Measurements from ENCODE around the gene MUC15.
"Not testable (repeated sequence)": the region's sequence is repeated elsewhere in the genome, so short reads cannot be mapped to it uniquely, and the experiment has no call there.

MUC15 gene, protein sequence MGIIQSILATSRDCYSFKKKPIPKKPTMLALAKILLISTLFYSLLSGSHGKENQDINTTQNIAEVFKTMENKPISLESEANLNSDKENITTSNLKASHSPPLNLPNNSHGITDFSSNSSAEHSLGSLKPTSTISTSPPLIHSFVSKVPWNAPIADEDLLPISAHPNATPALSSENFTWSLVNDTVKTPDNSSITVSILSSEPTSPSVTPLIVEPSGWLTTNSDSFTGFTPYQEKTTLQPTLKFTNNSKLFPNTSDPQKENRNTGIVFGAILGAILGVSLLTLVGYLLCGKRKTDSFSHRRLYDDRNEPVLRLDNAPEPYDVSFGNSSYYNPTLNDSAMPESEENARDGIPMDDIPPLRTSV

DNA sequence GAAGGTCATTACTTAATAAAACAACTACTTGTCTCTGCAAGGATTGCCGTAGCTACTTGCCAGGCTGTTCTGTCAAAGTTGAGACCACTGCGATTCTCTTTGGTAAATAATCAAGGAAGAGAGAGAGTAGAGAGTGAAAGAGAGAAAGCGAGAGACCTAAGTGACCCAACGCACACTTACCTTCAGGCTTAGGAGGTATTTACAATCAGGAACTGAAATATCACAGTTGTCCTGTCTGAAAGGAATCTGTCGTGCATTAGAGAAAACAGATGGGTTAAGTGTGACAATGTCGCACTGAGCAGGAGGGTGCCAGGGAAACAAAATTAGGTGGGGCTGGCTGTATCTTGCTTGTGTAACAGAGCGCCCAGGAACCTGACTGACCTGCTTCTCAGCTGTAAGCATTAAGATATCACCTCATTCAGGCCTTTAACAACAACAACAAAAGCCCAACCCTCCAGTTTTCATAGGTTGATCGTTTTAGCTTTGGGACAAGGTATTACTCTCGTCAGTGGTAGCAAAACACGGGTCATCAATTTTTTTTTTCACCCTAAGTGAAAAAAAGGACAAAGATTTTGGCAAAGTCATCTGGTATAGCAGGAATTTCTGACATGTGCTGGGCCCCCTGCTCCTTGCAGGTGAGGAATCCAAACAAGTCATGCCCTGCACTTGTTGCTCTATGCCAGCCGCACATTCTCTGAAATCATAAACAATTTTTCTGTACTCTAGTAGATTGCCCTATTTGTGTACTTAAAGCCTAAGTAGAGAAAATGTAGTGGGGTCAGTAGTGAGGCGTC, at the start of gene MUC15:
Gene MUC15, minus strand, starts transcription at position 403 of the 794 bp plus-strand sequence. CDS start 5,169 bp downstream, outside the sequence.
- no peak for DNase-seq

DNA sequence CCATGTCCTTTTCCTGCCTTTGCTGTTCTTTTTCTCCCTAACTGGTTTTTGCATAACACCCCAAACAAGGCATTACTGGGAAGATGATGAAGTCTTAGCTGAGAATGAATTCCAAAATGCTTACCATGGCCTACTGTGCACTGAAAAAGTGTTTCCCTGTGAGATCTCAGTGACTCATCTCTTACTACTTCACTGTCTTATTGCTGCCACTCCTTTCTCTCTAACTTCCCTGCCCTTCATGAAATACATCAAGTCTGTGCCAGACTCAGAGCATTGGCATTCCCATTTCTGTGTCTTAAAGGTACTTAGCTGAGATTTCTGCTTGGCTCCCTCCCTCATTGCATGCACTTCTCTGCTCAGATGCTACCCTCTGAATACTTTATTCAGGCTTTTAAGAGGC, 49.1 kb upstream of the MUC15 start:
- no peak for DNase-seq

DNA sequence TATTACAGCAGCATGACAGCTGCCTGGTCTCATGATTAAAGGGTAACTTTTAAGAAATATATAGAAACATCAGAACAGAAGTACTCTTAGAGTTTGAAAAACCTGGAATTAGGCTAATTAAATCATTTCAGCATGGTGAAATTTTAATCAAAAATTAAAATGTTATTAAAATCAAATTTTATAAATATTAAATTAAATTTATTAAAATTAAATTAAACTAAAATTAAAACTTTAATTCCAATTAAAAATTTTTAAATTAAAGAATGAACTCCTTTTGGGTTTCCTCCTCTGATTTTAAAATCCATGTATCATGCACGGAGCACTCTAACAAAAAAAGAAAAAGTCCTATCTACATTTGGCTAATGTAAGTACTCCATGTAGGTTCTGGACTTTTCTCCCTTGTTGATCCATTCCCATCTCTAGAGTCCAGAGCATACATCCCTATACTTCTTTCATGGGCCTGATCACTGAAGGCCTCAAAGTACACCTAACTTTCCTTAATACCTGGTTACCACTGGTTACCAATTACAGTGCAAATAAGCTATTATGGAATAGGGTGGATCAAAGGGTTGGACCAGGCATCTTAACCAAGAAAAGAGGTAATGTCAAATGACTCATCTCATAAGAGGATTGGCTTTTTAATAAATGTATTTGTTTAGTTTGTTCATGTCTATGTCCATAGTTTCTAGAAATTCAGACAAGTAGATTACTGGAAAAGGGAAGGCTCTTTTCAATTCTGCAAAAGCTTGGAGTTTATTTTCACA, 48.4 kb upstream of the MUC15 start:
- DNase-seq, result no peak

DNA sequence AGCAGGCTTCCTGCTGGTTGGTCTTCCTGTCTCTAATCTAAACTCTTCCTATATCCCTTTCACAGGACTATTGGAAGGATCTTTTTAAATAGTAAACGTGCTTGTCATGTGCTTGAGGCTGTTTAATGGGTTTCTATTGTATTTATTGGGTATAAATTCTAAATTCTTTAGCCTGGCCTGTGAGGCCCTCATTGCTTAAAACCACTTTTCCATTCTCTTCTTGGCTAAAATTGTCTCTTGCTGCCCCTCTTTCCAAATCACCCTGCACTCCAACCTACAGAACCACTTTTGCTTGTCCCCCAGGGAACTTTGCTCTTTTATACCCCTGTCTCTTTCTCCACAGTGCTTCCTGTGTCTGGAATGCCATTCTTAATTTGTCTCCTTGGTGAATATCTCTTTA, 46.4 kb upstream of the MUC15 start:
- DNase-seq, result no peak

DNA sequence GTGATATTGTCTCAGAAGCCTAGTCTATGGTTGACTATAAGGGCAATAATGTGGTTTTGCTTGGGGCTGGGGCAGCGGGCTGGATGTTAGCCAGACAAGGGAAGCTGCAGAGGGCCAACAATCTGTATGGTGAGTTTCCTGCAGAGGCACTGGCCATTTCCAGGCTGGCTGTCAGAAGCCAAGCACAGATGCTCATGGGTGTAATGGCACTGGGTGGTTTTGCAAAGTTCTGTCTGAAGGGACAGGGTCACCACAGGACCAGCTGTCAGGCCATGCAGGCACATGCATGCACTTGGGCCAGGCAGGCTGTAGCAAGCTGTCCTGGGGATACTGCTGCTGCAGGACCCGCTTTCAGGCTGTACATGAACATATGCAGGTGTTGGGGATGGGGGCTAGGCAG, 41.7 kb upstream of the MUC15 start:
- no peak for DNase-seq

DNA sequence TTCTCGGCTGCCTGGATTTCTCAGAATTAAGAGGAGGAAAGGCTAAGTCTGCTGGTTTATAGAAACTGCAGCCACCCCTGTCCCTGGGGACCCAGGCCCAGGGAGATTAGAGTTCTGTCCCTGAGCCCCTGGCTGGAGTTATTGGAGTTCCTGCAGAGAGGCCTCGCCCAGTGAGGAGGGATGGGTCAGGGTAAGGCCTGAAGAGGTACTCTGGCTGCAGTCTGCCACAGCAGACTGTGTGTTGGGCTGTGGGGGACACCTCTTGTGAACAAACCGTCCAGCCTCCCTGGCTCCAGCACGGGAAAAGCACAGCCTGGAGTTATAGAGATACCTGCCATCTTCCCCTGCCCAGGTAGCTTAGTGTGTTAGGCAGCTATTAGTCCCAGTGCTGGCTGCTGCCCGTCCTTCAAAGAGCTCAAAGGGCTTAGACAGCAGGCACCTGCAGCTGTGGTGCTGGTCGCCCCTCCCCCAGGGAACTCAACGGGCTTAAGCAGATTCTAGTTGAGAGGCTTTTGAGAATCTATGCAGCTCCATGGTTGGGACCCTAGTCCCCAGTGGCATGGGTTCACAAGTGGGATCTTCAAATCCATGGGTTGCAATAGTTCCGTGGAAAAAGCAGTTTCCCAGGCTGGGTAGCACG, 36.6 kb upstream of the MUC15 start:
- no peak for DNase-seq

DNA sequence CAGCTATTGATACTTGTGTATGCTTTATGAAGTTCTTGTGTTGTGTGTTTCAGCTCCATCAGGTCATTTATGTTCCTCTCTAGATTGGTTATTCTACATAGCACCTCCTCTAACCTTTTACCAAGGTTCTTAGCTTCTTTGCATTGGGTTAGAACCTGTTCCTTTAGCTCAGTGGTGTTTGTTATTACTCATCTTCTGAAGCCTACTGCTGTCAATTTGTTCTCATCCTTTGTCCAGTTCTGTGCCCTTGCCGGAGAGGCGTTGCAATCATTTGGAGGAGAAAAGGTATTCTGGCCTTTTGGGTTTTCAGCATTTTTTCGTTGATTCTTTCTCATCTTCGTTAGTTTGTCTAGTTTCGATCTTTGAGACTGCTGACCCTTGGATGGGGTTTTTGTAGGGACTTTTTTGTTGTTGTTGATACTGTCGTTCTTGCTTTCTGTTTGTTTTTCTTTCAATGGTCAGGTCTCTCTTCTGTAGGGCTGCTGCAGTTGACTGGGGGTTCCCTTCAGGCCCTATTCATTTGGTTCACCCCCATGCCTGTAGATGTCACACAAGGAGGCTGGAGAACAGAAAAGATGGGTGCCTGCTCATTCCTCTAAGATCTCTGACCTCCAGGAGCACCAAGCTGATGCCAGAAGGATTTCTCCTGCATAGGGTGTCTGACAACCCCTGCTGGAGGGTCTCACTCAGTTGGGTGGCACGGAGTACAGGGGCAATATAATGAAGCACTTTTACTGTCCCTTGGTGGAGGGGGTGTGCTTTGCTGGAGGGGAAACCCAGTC, 35.9 kb upstream of the MUC15 start:
- no peak for DNase-seq

DNA sequence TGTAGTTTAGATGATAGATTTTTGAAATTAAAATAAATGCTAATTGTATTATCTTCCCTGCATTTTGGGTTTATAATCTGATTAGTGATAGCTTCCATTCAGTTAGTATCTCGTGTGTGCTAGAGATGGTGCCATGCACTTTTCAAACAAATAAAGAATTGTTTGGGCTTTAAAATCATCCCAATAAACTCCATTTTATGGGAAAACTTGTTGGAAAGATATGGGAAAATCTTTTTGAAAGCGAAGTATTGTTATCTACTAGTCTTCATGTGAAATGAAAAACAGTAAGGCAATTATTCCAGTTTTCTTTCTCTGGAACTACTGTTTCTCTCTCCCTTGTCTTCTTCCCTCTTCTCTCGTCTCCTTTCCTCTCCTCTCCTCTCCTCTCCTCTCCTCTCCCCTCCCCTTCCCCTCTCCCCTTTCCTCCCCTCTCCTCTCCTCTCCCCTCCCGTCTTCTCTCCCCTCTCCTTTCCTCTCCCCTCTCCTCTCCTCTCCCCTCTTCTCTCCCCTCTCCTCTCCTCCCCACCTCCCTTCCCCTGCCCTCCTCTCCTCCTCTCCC, 27.9 kb upstream of the MUC15 start:
- DNase-seq, result no peak

DNA sequence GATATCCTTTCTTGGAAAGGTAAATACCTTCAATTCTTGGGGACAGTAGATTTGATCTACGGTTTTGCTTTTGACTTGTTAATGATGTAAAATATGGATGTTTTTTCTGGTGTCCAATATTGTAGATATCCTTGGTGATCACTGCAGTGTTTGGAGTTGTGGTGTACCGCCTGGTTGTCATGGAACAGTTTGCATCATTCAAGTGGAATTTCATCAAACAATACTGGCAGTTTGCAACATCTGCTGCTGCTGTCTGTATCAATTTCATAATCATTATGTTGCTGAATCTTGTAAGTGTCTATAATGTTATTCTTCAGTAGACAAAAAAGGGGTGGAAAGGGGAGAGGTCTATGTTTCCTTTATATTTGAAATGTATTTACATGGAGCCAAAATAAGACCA, 27.4 kb upstream of the MUC15 start:
- DNase-seq, result no peak

DNA sequence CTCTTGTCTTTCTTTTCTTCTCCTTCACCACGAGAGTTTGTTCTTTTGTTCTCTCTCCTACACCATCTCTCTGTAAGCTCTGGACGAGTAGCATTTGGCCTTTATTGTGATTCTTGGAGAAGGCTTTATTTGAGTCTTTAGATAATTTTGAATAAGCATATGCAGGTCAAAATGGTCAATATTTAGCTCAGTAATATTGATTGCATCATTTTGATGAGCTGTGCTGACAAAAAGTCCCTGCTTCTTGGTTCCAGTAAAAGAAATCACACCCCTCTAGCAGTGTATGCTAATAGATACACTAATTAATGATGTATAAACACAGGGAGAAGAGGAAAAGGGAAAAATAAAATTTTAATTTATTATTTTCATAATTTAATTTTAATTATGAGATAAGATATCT, 25.8 kb upstream of the MUC15 start:
- DNase-seq, result no peak

DNA sequence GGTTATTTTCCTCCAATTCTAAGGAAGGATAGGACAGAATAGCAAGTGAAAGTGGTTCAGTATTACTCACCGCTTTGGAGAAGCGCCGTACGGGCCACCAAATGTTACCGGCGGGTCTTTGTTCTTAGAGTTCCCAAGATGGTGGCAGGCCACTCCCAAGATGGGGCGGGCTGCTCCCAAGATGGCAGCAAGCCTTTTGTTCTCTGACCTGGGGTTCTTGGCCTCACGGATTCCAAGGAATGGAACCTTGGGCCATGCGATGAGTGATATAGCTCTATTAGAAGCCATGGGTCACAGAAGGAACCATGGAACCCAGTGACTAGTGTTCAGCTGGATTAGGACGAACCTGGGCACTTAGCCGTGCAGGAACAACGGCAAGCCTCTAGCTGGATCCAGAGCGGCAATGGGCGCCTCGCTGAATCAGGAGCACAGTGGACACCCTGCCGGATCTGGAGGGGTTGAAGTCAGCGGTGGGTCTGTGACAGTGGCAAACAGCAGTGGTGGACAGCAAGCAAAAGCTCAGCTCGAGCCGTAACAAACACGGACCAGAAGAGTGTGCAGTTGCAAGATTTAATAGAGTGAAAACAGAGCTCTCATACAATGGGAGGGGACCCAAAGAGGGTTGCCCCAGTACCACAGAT, 25.1 kb upstream of the MUC15 start:
- not testable (repeated sequence) for DNase-seq

DNA sequence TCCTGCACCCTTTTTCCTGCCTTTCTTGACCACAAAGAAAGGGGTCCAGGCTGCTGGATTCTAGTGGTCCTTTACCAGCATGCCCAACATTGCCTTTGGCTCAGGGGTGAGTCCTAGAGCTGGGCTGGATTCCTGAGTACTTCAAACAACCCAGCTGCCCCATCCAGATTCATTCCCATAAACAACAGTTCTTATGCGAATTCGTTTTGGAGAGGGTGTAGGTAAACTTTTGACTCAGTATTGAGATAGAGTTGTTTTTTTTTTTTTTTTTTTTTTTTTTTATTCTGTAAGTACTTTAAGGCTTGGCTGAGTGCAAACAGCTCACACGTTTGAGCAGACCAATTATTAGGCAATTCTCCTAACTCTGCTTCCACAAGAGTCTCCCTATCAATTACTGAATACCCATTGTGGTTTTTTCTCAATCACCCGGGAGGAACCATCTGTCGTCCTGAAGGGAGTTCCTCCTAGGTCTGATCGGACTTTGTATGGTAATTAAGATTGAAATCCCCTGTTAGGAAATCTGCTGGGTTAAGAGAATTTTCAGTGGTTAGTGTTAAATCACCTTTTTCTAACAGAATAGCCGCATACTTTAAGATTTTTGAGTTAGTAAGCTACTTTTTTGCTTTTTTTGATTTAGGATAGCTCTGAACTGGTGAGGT, 23.3 kb upstream of the MUC15 start:
- DNase-seq, result not testable (repeated sequence)

DNA sequence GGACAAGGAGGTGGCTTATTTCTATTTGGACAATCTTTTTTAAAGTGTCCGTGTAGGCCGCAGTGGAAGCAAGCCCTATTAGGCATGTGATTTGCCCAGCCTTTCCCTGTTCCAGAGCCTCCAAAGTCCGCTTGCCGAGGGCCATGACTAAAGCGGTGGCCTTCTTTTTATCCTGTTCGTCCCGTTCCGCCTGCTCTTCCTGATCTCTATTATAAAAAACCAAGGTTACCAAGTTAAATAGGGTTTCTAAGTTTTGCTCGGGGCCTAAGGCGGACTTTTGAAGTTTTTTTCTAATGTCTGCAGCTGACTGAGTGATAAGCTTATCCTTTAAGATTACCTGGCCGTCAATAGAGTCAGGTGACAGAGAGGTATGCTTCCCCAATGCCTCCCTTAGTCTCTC, 21.6 kb upstream of the MUC15 start:
- DNase-seq, result no peak

DNA sequence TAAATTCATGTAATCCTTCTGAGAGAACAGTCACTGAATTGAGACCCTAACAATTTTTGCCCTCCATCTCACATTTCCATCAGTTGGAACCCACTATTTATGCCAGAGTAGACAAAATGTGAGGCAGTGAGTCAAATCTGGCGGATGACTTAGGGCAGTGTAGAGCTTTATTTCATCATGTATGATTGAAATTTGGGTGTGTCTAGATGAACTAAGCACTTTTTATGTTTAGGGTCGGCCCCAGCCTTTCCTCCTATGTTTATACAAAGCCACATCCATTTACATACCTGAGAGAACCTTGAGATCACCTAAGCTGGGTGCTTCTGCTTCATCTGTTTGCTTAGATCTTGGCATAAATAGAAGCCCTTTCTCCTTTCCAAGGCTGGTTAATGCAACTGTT, 15.0 kb upstream of the MUC15 start:
- no peak for DNase-seq

DNA sequence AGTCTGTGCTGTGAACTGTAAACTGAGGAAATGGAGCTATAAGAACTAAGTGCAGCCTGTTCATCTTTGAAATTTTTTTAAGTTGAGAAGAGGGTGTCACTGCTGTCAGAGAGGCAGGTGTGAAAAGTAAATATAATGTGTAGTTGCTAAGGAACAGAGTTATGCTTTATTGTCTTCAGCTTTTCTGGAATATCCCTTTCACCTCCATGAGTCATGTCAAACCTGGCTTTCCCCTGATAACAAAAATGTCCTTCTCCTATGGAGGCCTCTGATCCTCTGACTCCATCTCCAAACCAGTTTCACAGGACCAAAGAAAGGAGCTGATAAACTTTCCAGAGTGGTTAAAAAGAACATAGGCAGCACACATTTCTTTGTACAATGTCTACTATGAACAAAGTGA, 12.8 kb upstream of the MUC15 start:
- DNase-seq, result no peak

DNA sequence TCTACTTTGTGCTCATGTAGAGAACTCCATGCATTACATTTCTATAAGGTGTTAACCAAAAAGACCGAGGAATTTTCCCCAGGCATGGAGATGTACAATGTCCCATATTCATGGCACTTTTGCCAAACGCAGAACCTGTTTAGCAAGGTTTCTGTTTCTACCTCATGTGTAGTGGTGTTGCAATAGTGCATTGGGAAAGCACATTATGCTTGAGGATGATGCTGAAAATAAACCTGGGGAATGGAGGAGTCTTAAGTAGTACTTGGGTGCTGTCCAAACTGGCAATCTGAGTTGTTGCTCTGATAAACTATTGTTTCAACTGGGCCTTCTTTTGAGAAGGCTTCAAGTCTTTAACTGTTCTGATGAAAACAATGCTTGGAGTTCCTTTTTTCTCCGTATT, 11.5 kb upstream of the MUC15 start:
- DNase-seq, result no peak

DNA sequence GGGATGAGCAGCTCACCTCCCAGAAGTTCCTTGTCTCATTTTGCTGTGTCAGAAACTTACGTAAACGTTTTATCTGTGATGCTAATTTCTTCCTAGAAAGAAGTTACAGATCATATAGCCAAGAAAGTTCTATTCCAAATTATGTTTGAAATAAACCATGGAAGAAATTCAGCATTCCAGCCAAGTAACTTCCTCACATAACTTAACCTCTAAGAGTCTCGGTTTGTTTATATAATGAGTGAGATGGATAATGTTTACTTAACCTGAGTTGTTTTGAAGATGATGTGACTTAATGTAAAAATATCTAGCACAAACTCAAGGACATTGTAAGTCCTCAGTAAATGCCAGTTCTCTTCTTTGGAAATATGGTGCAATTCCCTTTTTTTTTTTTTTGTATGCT, 8.9 kb upstream of the MUC15 start:
- DNase-seq, result no peak

DNA sequence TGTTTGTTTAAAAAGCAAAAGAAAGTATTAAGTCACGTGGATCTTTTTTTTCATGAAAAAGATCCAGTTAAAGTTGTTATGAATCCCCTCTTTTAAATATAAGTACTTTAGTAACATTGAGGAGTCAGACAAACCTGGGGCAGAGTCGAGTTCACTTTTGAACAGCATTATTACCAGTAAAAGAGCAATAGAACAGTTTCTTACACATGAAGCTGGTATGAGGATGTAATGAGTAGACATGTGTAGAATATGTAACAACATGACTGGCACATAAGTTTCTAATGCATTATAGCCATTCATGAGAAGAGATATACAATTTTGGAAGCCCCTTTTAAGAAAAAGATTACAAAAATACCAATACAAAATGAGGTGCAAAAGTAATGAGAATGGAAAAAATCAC, 7.6 kb upstream of the MUC15 start:
- DNase-seq, result no peak

DNA sequence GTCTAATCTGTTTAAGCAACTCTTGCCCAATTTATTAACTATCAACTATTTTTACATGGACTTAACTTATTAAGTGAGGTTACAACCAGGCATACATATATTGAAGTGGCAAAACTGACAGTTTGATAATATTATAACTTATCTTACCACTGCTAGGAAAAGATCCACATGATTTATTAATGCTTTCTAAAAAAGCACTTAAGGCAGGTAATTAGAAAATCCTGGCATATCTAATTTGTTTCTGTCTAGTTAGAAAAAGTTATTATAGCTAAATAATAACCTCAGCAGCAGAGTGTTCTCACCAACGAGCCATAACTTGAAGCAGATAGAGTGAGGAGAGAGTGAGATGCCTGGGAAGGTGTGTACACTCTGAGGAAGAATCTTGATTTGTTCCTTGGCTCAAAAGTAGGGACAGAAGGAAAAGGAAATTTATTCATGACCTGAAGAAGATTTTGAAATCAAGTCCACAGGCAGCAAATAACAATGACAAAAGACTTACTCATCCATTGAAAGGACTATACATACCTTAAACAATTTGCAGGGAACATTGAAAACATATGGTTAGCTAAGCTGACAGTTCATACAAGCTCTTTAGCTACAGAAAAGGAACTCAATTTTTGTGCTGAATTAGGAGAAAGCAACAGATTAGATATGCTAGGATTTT, 7.1 kb upstream of the MUC15 start:
- no peak for DNase-seq

DNA sequence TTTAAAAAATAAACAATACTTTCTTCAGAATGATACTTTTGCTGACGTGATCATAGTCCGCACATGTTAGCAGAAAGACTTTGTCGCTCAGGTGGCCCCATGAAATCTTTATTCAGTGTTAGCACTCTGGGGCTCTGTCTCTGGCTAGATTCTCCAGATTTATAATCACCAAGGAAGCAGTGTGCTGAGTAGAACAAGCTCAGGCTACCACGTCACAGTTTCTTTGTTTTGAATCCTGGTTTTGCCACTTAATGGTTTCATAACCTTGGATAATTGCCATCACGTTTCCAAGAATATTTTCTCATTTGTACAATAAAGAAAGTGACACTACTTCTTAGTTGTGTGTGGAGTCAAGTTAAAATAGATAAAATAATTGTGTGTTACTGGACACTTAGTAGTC, 3.9 kb upstream of the MUC15 start:
- no peak for DNase-seq
